PC-3 (cell line): ENCODE measurements around the gene SMIM13. TPM values are rescaled to one million over a fixed set of nuclear protein-coding genes. Genes with fewer than 3 reads are reported as not detected.
A peak's percentile ranks its signal among the peaks of the same experiment; 100 is the strongest.

Source experiments
- ATAC-seq: fragments of 200-7000 bp; cut with Tn5 transposase; 2 replicates; pipeline ENCODE4 v1.9.1; 2020; ENCODE audit warnings: mild to moderate bottlenecking, moderate library complexity
- BruUV-seq: library from RNA; stranded (reverse); fragments of 400-500 nt; replicated peaks from 2 replicates; lab custom pipeline; 2021; lab: Mats Ljungman, UMichigan
- CTCF ChIA-PET: fragments of 300-600 bp; sonication (Branson Sonifier 250); formaldehyde crosslinking; loops from one replicate; lab custom pipeline; 2022; ENCODE audit warnings: antibody characterized with exemption; lab: Charles Lee
- POLR2A ChIA-PET: fragments of 300-600 bp; sonication (Branson Sonifier 250); formaldehyde crosslinking; loops from one replicate; lab custom pipeline; 2022; ENCODE audit warnings: antibody characterized with exemption; ENCODE audit not compliant: unreplicated experiment; lab: Charles Lee
- DNase-seq: peaks from one replicate; pipeline ENCODE4 v3.0.0-alpha.2; 2015
- H2AFZ ChIP-seq: fragments of 300-600 bp; sonication (generic); 2 replicates; pipeline ENCODE4 v1.6.0; 2016; ENCODE audit warnings: antibody characterized with exemption, low read length
- H3F3A ChIP-seq: fragments of 300-600 bp; sonication (generic); one replicate; pipeline ENCODE4 v1.6.0; 2017; ENCODE audit warnings: antibody characterized with exemption, low read length, control low read depth, mild to moderate bottlenecking; ENCODE audit not compliant: unreplicated experiment
- H3K27ac ChIP-seq: fragments of 300-600 bp; sonication (generic); 2 replicates; pipeline ENCODE4 v1.5.1; 2016; ENCODE audit warnings: mild to moderate bottlenecking, low read length
- H3K27me3 ChIP-seq: fragments of 300-600 bp; sonication (generic); 2 replicates; pipeline ENCODE4 v1.6.1; 2016; ENCODE audit warnings: low read length, mixed read lengths
- H3K36me3 ChIP-seq: fragments of 300-600 bp; sonication (generic); 2 replicates; pipeline ENCODE4 v1.6.1; 2016; ENCODE audit warnings: low read depth, mixed run types, low read length, mixed read lengths
- H3K4me1 ChIP-seq: fragments of 300-600 bp; sonication (generic); 2 replicates; pipeline ENCODE4 v1.5.1; 2016; ENCODE audit warnings: low read length; ENCODE audit not compliant: insufficient read depth
- H3K4me2 ChIP-seq: fragments of 300-600 bp; sonication (generic); 2 replicates; pipeline ENCODE4 v1.6.0; 2016; ENCODE audit warnings: low read length
- H3K4me3 ChIP-seq: fragments of 300-600 bp; sonication (generic); 2 replicates; pipeline ENCODE4 v1.5.1; 2016; ENCODE audit warnings: mild to moderate bottlenecking, low read length, mixed read lengths
- H3K79me2 ChIP-seq: fragments of 300-600 bp; sonication (generic); 2 replicates; pipeline ENCODE4 v1.6.1; 2017; ENCODE audit warnings: low read length, mixed read lengths
- H3K9ac ChIP-seq: fragments of 300-600 bp; sonication (generic); 2 replicates; pipeline ENCODE4 v1.6.0; 2016; ENCODE audit warnings: mild to moderate bottlenecking, low read length
- H3K9me2 ChIP-seq: fragments of 300-600 bp; sonication (generic); replicated peaks from 2 replicates; pipeline ENCODE4 v1.6.1; 2016; ENCODE audit warnings: mixed run types, low read length, mixed read lengths
- H3K9me3 ChIP-seq: fragments of 300-600 bp; sonication (generic); 2 replicates; pipeline ENCODE4 v1.6.1; 2016; ENCODE audit warnings: low read length, mixed read lengths
- H4K20me1 ChIP-seq: fragments of 300-600 bp; sonication (generic); 2 replicates; pipeline ENCODE4 v1.6.1; 2016; ENCODE audit warnings: low read length, mixed read lengths
- CTCF ChIP-seq: fragments of 300-600 bp; sonication (generic); conservative IDR thresholded peaks from 2 replicates; pipeline ENCODE4 v1.5.1; 2017; ENCODE audit warnings: antibody characterized with exemption, low read depth, mild to moderate bottlenecking, low read length
- EZH2 ChIP-seq: fragments of 300-600 bp; sonication (generic); IDR thresholded peaks from one replicate; pipeline ENCODE4 v1.6.1; 2017; ENCODE audit warnings: antibody characterized with exemption, mild to moderate bottlenecking, low read length; ENCODE audit not compliant: unreplicated experiment
- EZH2phosphoT487 ChIP-seq: fragments of 300-600 bp; sonication (generic); IDR thresholded peaks from 2 replicates; pipeline ENCODE4 v1.6.1; 2018; ENCODE audit warnings: mild to moderate bottlenecking, antibody characterized with exemption, low read length, borderline replicate concordance
- intact Hi-C: fragments of 100-400 bp; cut with micrococcal nuclease; formaldehyde crosslinking; loops from 2 replicates; pipeline ENCODE4 v1.9.0; 2023
- total RNA-seq: library from RNA; depleted of rRNA; stranded (reverse); fragments of >200 nt; gene quantifications from 2 replicates; pipeline ENCODE4 v1.2.3, GENCODE V29; 2014

SMIM13 gene
- total RNA-seq, 1 experiment from 2014 or later = 9.0 TPM

DNA sequence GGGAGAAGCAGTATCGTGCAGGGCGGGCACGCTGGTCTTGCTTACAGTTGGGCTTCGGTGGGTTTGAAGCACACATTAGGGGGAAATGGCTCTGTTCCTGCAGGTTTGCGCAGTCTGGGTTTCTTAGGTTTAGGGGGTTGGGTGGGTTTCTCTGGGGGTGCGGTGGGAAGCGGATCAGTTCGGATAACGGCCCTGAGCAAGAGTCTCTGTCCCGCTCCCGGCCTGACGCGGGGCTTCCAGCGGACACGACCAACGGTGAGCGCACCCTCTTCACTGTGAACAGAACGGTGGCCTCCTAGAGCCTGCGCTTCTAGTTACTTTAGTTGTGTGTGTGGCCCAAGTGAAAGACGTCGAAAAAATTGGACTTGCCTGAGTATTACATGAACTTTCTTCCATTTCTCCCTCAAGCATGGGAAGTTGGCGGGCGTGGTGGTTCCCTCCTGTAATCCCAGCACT, 48.9 kb upstream of the SMIM13 start:
- Histone ChIP-seq H3K9ac (no peak overlapping the region), H3K4me1 (peaks cover 5% of the 10 kb centered on the region; the same call in 1 of the 2 replicates), H3K9me3 (no peaks in the 10 kb centered on the region), H2AFZ (peak overlapping the region; percentile 60; the same call in 1 of the 2 replicates), H3K9me2 (no peaks in the 10 kb centered on the region), H3K4me2 (peak overlapping the region; percentile 80), H3K27me3 (peaks cover 35% of the 10 kb centered on the region), H3K27ac (no peak overlapping the region), H3F3A (no peaks in the 10 kb centered on the region), H3K4me3 (peak overlapping the region; percentile 63), H3K79me2 (no peaks in the 10 kb centered on the region), H4K20me1 (no peaks in the 10 kb centered on the region), H3K36me3 (no peaks in the 10 kb centered on the region)
- ChIA-PET CTCF (no interaction called here), POLR2A (no interaction called here)
- no peak for DNase-seq
- intact Hi-C loops = no loop called here
- no peak for TF ChIP-seq EZH2phosphoT487
- TF ChIP-seq EZH2 = no peak
- TF ChIP-seq CTCF = no peak
- ATAC-seq = no peak
- BruUV-seq = no TSS peak

DNA sequence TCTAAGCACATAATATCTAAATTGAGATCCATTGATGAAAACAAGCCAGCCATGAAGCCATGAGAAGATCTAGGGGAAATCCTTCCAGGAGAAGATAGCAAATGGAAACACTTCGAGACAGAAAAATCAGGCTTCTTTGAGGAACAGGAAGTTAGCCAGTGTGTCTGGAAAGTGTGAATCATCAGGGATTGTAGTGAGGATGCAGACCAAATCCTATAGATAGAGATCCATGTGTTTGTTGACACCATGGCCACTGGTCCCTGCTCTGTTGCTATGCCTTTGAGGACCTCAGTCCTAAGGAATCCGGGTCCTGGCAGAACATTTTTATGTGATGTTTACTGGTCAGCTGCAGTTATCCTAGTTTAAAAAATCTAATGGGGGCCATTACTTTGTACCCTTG, 42.9 kb upstream of the SMIM13 start:
- intact Hi-C loops = no loop called here
- DNase-seq = peak; percentile 25
- Histone ChIP-seq H3K4me3 (no peak overlapping the region), H3K9me3 (no peaks in the 10 kb centered on the region), H3F3A (no peaks in the 10 kb centered on the region), H3K79me2 (no peaks in the 10 kb centered on the region), H3K4me2 (no peak overlapping the region), H3K27ac (no peak overlapping the region), H2AFZ (no peak overlapping the region), H3K9ac (no peak overlapping the region), H3K36me3 (no peaks in the 10 kb centered on the region), H4K20me1 (no peaks in the 10 kb centered on the region), H3K9me2 (no peaks in the 10 kb centered on the region), H3K27me3 (peaks cover 1% of the 10 kb centered on the region; the same call in 1 of the 2 replicates), H3K4me1 (no peaks in the 10 kb centered on the region)
- POLR2A ChIA-PET = no interaction called here
- no TSS peak for BruUV-seq
- TF ChIP-seq EZH2 = no peak
- CTCF ChIA-PET = no interaction called here
- no peak for ATAC-seq

GRCh38 chr6:11053307-11053706, 40.3 kb upstream of the SMIM13 start:
- no peak overlapping the region for H3K9ac ChIP-seq
- no peak for DNase-seq
- no peak overlapping the region for H3K27ac ChIP-seq
- no peak overlapping the region for H2AFZ ChIP-seq
- H3K4me1 ChIP-seq = no peaks in the 10 kb centered on the region
- ATAC-seq = no peak
- H3F3A ChIP-seq = no peaks in the 10 kb centered on the region
- H4K20me1 ChIP-seq = no peaks in the 10 kb centered on the region
- CTCF ChIA-PET = interaction anchor here (0.5 to 0.7 kb wide), 3 partner anchors 30 to 231 kb away, joined by 3 to 6 read pairs (median 5); no protein-coding TSS in a partner anchor
- H3K79me2 ChIP-seq = no peaks in the 10 kb centered on the region
- no peaks in the 10 kb centered on the region for H3K9me3 ChIP-seq
- POLR2A ChIA-PET = no interaction called here
- no peaks in the 10 kb centered on the region for H3K27me3 ChIP-seq
- intact Hi-C loops = no loop called here
- TF ChIP-seq EZH2phosphoT487 (no peak), EZH2 (no peak), CTCF (no peak)
- no peak overlapping the region for H3K4me3 ChIP-seq
- H3K9me2 ChIP-seq = no peaks in the 10 kb centered on the region
- no TSS peak for BruUV-seq
- no peak overlapping the region for H3K4me2 ChIP-seq
- no peaks in the 10 kb centered on the region for H3K36me3 ChIP-seq
